GM18951 (cell line): Measurements from ENCODE around the gene LENG8.

Experiments
- POLR2A ChIP-seq: IDR thresholded peaks from 4 replicates; pipeline ENCODE4 v1.6.1; 2011; ENCODE audit warnings: mild to moderate bottlenecking; ENCODE audit not compliant: insufficient read length, insufficient read depth; ENCODE audit errors: extremely low read depth
- in situ Hi-C: fragments of 300-500 bp; cut with MboI; formaldehyde crosslinking; loops from one replicate; pipeline ENCODE4 v1.12.0; 2022; ENCODE audit warnings: low sequenced_read_pairs, mixed read lengths, inconsistent platforms; ENCODE audit not compliant: unreplicated experiment

The LENG8 gene

GRCh38 chr19:54418030-54418929 lies 30.7 kb upstream of the LENG8 start:
- in situ Hi-C loops = no loop called here
- no peak for TF ChIP-seq POLR2A

GRCh38 chr19:54418930-54419800 lies 29.8 kb upstream of the LENG8 start:
- in situ Hi-C loops = no loop called here
- TF ChIP-seq POLR2A = no peak

- in situ Hi-C loops = no loop called here
- no peak for TF ChIP-seq POLR2A
Observed at GRCh38 chr19:54420068-54420382, 29.0 kb upstream of the LENG8 start.

GRCh38 chr19:54420383-54421168 lies 28.4 kb upstream of the LENG8 start:
- no peak for TF ChIP-seq POLR2A
- in situ Hi-C loops = no loop called here

- TF ChIP-seq POLR2A = no peak
- in situ Hi-C loops = no loop called here
Observed at GRCh38 chr19:54421169-54421516, 27.9 kb upstream of the LENG8 start.

GRCh38 chr19:54421521-54421920 lies 27.5 kb upstream of the LENG8 start:
- TF ChIP-seq POLR2A = no peak
- in situ Hi-C loops = no loop called here

GRCh38 chr19:54422136-54422535 lies 26.9 kb upstream of the LENG8 start:
- in situ Hi-C loops = no loop called here
- TF ChIP-seq POLR2A = no peak

- in situ Hi-C loops = no loop called here
- TF ChIP-seq POLR2A = no peak
Observed at GRCh38 chr19:54424201-54424600, 24.8 kb upstream of the LENG8 start.

- in situ Hi-C loops = no loop called here
- TF ChIP-seq POLR2A = no peak
Observed at GRCh38 chr19:54424660-54425381, 24.2 kb upstream of the LENG8 start.

- no peak for TF ChIP-seq POLR2A
- in situ Hi-C loops = no loop called here
Observed at GRCh38 chr19:54425382-54425723, 23.6 kb upstream of the LENG8 start.

- in situ Hi-C loops = no loop called here
Observed at GRCh38 chr19:54426291-54426931, 22.6 kb upstream of the LENG8 start.

GRCh38 chr19:54427586-54427985 lies 21.4 kb upstream of the LENG8 start:
- TF ChIP-seq POLR2A = no peak
- in situ Hi-C loops = no loop called here

More at GRCh38 chr19:54426291-54426931, 22.6 kb upstream of the LENG8 start:
- TF ChIP-seq POLR2A = no peak

GRCh38 chr19:54428323-54429175 lies 20.4 kb upstream of the LENG8 start:
- in situ Hi-C loops = no loop called here
- TF ChIP-seq POLR2A = no peak
